LNCAP (cell line): ENCODE data around the gene PSAP.

Experiments used
- TF ChIP-seq, protein P1 (sequence below): fragments of 450-650 bp; IDR thresholded peaks from 2 replicates; pipeline ENCODE4 v1.5.1; 2017; ENCODE audit warnings: mild to moderate bottlenecking

The PSAP gene

DNA sequence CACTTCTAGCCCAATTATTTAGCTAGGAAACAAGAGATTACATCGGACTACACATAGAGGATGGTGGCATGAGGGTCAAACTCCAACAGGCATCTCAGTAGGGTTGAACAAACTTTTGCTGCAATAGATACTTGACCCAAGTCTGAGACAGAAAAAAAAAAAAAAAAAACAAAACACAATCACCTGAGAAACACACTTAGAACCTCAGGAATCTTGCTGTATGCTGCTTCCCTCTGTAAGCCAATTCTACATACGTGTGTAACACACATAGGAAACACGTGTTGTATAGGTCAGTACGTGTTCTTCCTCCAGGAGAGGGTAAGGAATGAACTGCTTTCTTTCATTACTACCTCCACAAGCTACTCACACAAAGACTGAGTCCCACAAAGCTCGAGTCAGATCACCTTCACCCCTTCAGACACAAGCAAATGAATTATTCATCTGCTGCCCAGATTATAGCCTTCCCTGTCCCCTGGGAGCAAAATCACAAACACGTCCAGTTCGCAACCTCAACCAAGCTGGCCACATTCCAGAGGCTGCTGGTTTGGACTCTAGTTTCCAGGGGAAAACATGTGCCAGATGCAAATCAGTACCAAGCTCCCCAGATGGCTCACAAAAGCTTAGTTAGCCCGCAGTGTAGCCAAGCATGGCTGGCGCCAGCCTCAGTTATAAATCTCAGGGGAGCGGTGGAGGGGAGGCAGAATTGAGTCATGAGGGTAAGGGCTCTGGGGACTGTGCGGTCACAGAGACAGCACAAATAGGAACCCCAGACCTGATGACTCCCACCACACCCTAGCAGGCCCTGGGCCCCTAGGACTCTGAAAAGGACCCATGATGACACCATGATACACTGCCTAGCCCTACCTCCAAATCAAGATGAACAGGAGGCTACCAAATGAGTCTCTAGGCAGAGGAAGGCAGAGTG lies 15.1 kb downstream of the PSAP start:
- TF ChIP-seq, protein P1, sequence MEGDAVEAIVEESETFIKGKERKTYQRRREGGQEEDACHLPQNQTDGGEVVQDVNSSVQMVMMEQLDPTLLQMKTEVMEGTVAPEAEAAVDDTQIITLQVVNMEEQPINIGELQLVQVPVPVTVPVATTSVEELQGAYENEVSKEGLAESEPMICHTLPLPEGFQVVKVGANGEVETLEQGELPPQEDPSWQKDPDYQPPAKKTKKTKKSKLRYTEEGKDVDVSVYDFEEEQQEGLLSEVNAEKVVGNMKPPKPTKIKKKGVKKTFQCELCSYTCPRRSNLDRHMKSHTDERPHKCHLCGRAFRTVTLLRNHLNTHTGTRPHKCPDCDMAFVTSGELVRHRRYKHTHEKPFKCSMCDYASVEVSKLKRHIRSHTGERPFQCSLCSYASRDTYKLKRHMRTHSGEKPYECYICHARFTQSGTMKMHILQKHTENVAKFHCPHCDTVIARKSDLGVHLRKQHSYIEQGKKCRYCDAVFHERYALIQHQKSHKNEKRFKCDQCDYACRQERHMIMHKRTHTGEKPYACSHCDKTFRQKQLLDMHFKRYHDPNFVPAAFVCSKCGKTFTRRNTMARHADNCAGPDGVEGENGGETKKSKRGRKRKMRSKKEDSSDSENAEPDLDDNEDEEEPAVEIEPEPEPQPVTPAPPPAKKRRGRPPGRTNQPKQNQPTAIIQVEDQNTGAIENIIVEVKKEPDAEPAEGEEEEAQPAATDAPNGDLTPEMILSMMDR, result no peak

GRCh38 chr10:71834343-71834674 lies 16.7 kb downstream of the PSAP start:
- TF ChIP-seq, protein P1, result no peak

DNA sequence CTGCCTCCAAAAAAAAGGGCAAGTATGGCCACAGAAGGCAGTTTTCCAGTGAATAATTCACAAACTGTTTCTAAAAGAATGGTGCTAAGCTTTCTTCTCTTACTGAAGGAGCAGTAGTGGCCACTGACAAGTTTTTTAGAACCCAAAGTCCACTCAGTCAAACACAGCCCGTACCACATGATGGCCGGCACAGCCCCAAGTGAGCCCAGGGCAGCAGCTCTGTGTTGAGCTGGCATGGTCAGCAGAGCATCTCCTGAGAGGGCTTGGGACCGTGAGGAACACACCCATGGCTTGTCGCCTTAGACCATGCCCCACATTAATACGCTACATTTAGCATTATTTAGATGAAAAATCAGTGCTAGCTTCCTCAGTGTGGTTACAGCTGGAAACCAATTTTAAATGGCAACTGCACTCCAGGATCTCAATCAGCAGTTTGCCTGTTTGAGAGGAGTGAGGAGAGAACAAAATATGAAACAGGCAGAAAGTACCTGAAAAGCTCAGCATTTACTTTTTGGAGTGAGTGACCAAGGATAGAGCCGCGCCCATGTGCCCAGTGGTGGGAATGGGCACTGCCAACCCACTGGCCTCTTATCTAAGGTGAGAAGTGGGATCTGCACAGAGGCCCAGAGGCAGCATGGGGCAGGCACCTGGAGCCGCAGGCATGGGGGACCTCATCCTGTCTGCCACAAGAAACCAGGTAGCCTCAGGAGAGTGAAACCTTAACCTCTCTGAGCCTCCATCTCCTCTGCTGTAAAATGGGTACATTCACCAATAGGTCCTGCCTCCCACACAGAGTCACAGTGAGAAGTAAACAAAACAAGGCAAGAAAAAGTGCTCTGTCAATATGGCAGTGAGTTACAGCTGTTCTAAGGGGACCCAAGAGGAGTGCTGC lies 17.4 kb downstream of the PSAP start:
- TF ChIP-seq, protein P1, result no peak

DNA sequence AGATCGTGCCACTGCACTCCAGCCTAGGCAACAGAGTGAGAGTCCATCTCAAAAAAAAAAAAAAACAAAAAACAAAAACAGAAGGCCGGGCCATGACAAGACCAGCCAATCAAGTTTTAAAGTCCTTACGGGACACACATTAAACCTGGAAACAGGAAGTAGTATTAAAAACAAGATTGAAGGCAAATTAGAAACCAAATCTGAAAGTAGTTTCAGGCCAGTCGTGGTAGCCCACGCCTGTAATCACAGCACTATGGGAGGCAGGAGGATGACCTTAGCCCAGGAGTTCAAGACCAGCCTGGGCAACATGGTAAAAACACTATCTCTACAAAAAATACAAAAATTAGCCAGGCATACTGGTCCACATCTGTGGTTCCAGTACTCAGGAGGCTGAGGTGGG lies 18.1 kb downstream of the PSAP start:
- TF ChIP-seq, protein P1, result no peak

- TF ChIP-seq, protein P1, result no peak
Observed at GRCh38 chr10:71831646-71832552, 19.2 kb downstream of the PSAP start.

- TF ChIP-seq, protein P1, result no peak
Observed at GRCh38 chr10:71830726-71831125, 20.3 kb downstream of the PSAP start.

GRCh38 chr10:71829896-71830295 lies 21.2 kb downstream of the PSAP start:
- TF ChIP-seq, protein P1, result no peak
